HepG2 (cell line): Measurements from ENCODE around the gene C6orf136. TPM values are rescaled to one million over a fixed set of nuclear protein-coding genes. Genes with fewer than 3 reads are reported as not detected.

Experiments
- ATAC-seq: fragments of 200-7000 bp; cut with Tn5 transposase; 3 replicates; pipeline ENCODE4 v1.9.1; 2020; ENCODE audit warnings: mild to moderate bottlenecking, moderate library complexity
- BruUV-seq: library from RNA; stranded (reverse); fragments of 400-500 nt; replicated peaks from 2 replicates; lab custom pipeline; 2021; lab: Mats Ljungman, UMichigan
- CTCF ChIA-PET: fragments of 300-600 bp; formaldehyde crosslinking; extraction: SDS; loops from one replicate; lab custom pipeline; 2021; ENCODE audit warnings: low total read pairs, inconsistent platforms, low intra/inter-chr PET ratio; lab: Yijun Ruan, JAX
- POLR2A ChIA-PET: fragments of 350-600 bp; sonication (Branson Sonifier 250); formaldehyde crosslinking; loops from one replicate; lab custom pipeline; 2020; ENCODE audit warnings: antibody characterized with exemption, inconsistent platforms; lab: Yijun Ruan, JAX
- DNase-seq: peaks from one replicate; pipeline ENCODE4 v3.0.0-alpha.2; 2015; ENCODE audit warnings: low spot score
- FAIRE-seq: peaks from 3 replicates; lab custom pipeline; 2011; peaks lifted over from hg19 to GRCh38; lab: Jason Lieb, UNC
- H2AFZ ChIP-seq: one replicate; pipeline ENCODE4 v1.6.1; 2011; ENCODE audit warnings: low read length, inconsistent platforms
- H3K27ac ChIP-seq: fragments of 300-600 bp; 3 replicates; pipeline ENCODE4 v1.8.0; 2011; ENCODE audit warnings: mixed run types, mild to moderate bottlenecking, mixed read lengths, low read length, inconsistent platforms; ENCODE audit not compliant: insufficient read depth; ENCODE audit errors: extremely low read length
- H3K27me3 ChIP-seq, 2 experiments: fragments of 200-600 bp in 1 of 2; 2 replicates in 1 of 2; 3 replicates in 1 of 2; pipeline versions ENCODE4 v1.6.0 to v1.8.0; 2011; ENCODE audit warnings: low read length in 2 of 2, mild to moderate bottlenecking in 2 of 2, moderate library complexity in 2 of 2, inconsistent platforms in 1 of 2; ENCODE audit not compliant: insufficient read depth in 2 of 2, control insufficient read depth in 1 of 2
- H3K36me3 ChIP-seq, 2 experiments: fragments of 200-600 bp in 1 of 2; replicated peaks in 1 of 2; 2 replicates in 1 of 2; 3 replicates in 1 of 2; pipeline versions ENCODE4 v1.5.1 to v1.8.0; 2011; ENCODE audit warnings: low read length in 2 of 2, inconsistent platforms in 1 of 2; ENCODE audit not compliant: insufficient read depth in 2 of 2, control insufficient read depth in 1 of 2
- H3K4me1 ChIP-seq: 2 replicates; pipeline ENCODE4 v1.5.1; 2012; ENCODE audit warnings: low read length, inconsistent platforms; ENCODE audit not compliant: insufficient read depth
- H3K4me2 ChIP-seq: 2 replicates; pipeline ENCODE4 v1.6.0; 2011; ENCODE audit warnings: low read depth, low read length, inconsistent platforms
- H3K4me3 ChIP-seq, 3 experiments: fragments of 200-600 bp in 1 of 3; sonication (generic), shearing (Covaris generic) in 1 of 3; replicated peaks in 1 of 3; 2 replicates each; pipeline ENCODE4 v1.5.1; 2011 to 2016; ENCODE audit warnings: low read length in 3 of 3, inconsistent platforms in 2 of 3, low read depth in 2 of 3, mild to moderate bottlenecking in 2 of 3, control low read depth in 1 of 3, mixed read lengths in 1 of 3; ENCODE audit not compliant: insufficient read depth in 1 of 3
- H3K79me2 ChIP-seq: one replicate; pipeline ENCODE4 v1.6.1; 2011; ENCODE audit warnings: low read length, inconsistent platforms; ENCODE audit not compliant: insufficient read depth
- H3K9ac ChIP-seq: 2 replicates; pipeline ENCODE4 v1.6.0; 2011; ENCODE audit warnings: mild to moderate bottlenecking, low read depth, low read length, inconsistent platforms; ENCODE audit not compliant: insufficient read depth
- H3K9me3 ChIP-seq: 2 replicates; pipeline ENCODE4 v1.5.1; 2012; ENCODE audit warnings: mild to moderate bottlenecking, low read length
- H4K20me1 ChIP-seq: 2 replicates; pipeline ENCODE4 v1.6.0; 2011; ENCODE audit warnings: inconsistent platforms, mild to moderate bottlenecking, low read length, moderate library complexity; ENCODE audit not compliant: insufficient read depth
- HOXA5 ChIP-seq: sonication (generic); formaldehyde crosslinking; IDR thresholded peaks from 2 replicates; pipeline ENCODE4 v1.4.0; 2020; ENCODE audit warnings: missing genetic modification reagents
- MTA1 ChIP-seq: sonication (generic); formaldehyde crosslinking; IDR thresholded peaks from 2 replicates; pipeline ENCODE4 v1.4.0; 2020; ENCODE audit warnings: missing genetic modification reagents, mild to moderate bottlenecking, borderline replicate concordance
- PITX1 ChIP-seq: sonication (generic); formaldehyde crosslinking; IDR thresholded peaks from 2 replicates; pipeline ENCODE4 v1.5.1; 2020; ENCODE audit warnings: mild to moderate bottlenecking, missing genetic modification reagents
- PLRG1 ChIP-seq: fragments of 450-650 bp; conservative IDR thresholded peaks from 2 replicates; pipeline ENCODE4 v1.6.1; 2016
- REPIN1 ChIP-seq: sonication (generic); formaldehyde crosslinking; IDR thresholded peaks from 2 replicates; pipeline ENCODE4 v1.8.0; 2022; ENCODE audit warnings: missing genetic modification reagents, low read depth, mild to moderate bottlenecking, borderline replicate concordance
- SYNCRIP ChIP-seq: fragments of 200-400 bp; formaldehyde crosslinking; IDR thresholded peaks from 2 replicates; pipeline ENCODE4 v1.6.1; 2018; ENCODE audit warnings: mild to moderate bottlenecking, low read depth, low read length; ENCODE audit not compliant: insufficient read depth
- TOPORS ChIP-seq: sonication (generic); formaldehyde crosslinking; IDR thresholded peaks from 2 replicates; pipeline ENCODE4 v1.8.0; 2023; ENCODE audit warnings: mild to moderate bottlenecking, missing genetic modification reagents
- TSC22D2 ChIP-seq: sonication (generic); formaldehyde crosslinking; IDR thresholded peaks from 2 replicates; pipeline ENCODE4 v1.5.1; 2020; ENCODE audit warnings: missing genetic modification reagents, mild to moderate bottlenecking, borderline replicate concordance
- ZNF12 ChIP-seq: sonication (generic); formaldehyde crosslinking; IDR thresholded peaks from 2 replicates; pipeline ENCODE4 v1.5.0; 2020; ENCODE audit warnings: missing genetic modification reagents
- ZNF17 ChIP-seq: sonication (generic); formaldehyde crosslinking; IDR thresholded peaks from 2 replicates; pipeline ENCODE4 v1.5.0; 2020; ENCODE audit warnings: mild to moderate bottlenecking, missing genetic modification reagents
- ZNF337 ChIP-seq: sonication (generic); formaldehyde crosslinking; IDR thresholded peaks from 2 replicates; pipeline ENCODE4 v1.5.1; 2020; ENCODE audit warnings: missing genetic modification reagents, low read depth, mild to moderate bottlenecking, borderline replicate concordance
- ZNF577 ChIP-seq: sonication (generic); formaldehyde crosslinking; IDR thresholded peaks from 2 replicates; pipeline ENCODE4 v1.4.0; 2020; ENCODE audit warnings: mild to moderate bottlenecking, low read depth, missing genetic modification reagents, borderline replicate concordance
- ZNF703 ChIP-seq: sonication (generic); formaldehyde crosslinking; IDR thresholded peaks from 2 replicates; pipeline ENCODE4 v1.5.1; 2020; ENCODE audit warnings: missing genetic modification reagents, mild to moderate bottlenecking, moderate library complexity, borderline replicate concordance
- WGBS: methylation state at CpG from one replicate; pipeline ENCODE4 v1.1.6; 2017; ENCODE audit warnings: low lambda C conversion rate; 5-methylcytosine and 5-hydroxymethylcytosine counted together
- in situ Hi-C: cut with HindIII; loops from 2 replicates; pipeline ENCODE4 v1.10.0; 2017; ENCODE audit warnings: low pct_unique_long_range_greater_than_20kb; ENCODE audit not compliant: extremely low pct_ligation_motif_present
- intact Hi-C: fragments of 100-400 bp; cut with micrococcal nuclease; formaldehyde crosslinking; loops from one replicate; pipeline ENCODE4 v1.10.0; 2022; ENCODE audit not compliant: unreplicated experiment
- polyA plus RNA-seq, 8 experiments: library from polyadenylated mRNA; depleted of rRNA in 3 of 8; stranded (reverse) in 7 of 8; unstranded in 1 of 8; fragments of >200 nt; fragmentation: Illumina TruSeq in 4 of 8; extraction: Trizol in 4 of 8; gene quantifications; 2 replicates each; pipeline versions ENCODE4 v1.2.1 to v1.2.3, GENCODE V29; 2011 to 2016; ENCODE audit warnings: low read depth in 4 of 8, missing spikeins in 1 of 8, mixed read lengths in 1 of 8; ENCODE audit not compliant: insufficient read depth in 1 of 8
- total RNA-seq, 5 experiments: library from RNA; depleted of rRNA; stranded (reverse); fragments of >200 nt; fragmentation: Illumina TruSeq; extraction: Trizol; gene quantifications; 2 replicates each; pipeline ENCODE4 v1.2.3, GENCODE V29; 2016; ENCODE audit warnings: low read depth in 1 of 5
- TF ChIP-seq, protein P1 (sequence below): sonication (generic); formaldehyde crosslinking; IDR thresholded peaks from 2 replicates; pipeline ENCODE4 v1.4.0; 2020; ENCODE audit warnings: mild to moderate bottlenecking, missing genetic modification reagents

C6orf136 gene
- total and polyA plus RNA-seq, 2 of the 13 experiments (the other 11 are each of a cell fraction or from before 2014, with no cell fraction given) = 12.0 to 26.2 TPM

GRCh38 chr6:30676660-30677285, 29.8 kb downstream of the C6orf136 start:
- peaks cover 4% of the 10 kb centered on the region; the same call in 1 of the 2 replicates for H4K20me1 ChIP-seq
- in situ Hi-C loops = loop anchor here (5.0 to 25.0 kb wide), 2 partner anchors 46 to 411 kb away; partner anchors contain the start of gene TUBB
- 93% methylated on average over 10 of the region's 10 CpGs for WGBS

GRCh38 chr6:30678964-30679726, 32.2 kb downstream of the C6orf136 start:
- Histone ChIP-seq H4K20me1 (no peaks in the 10 kb centered on the region), H3K36me3 (0 out of 5 replicates have a peak, but pooled peaks cover 0 to 1% of the 10 kb centered on the region in 2 experiments), H3K9ac (peak overlapping the region; percentile 33; the same call in 1 of the 2 replicates), H3K4me1 (peaks cover 41% of the 10 kb centered on the region), H2AFZ (no peak overlapping the region), H3K27me3 (no peaks in the 10 kb centered on the region), H3K4me3 (peak overlapping the region; percentile 43 to 66 (median 44)), H3K4me2 (peak overlapping the region; percentile 88), H3K27ac (peak overlapping the region; percentile 32), H3K79me2 (no peaks in the 10 kb centered on the region), H3K9me3 (no peaks in the 10 kb centered on the region)
- ATAC-seq = peak; percentile 93
- peak; percentile 83 for DNase-seq
- in situ Hi-C loops = loop anchor here (5.0 to 25.0 kb wide), 2 partner anchors 43 to 408 kb away; partner anchors contain the start of gene TUBB
- 5% methylated on average over 24 of the region's 31 CpGs for WGBS
- intact Hi-C loops = loop anchor here (1.0 to 10.0 kb wide), 6 partner anchors 38 to 198 kb away; partner anchors contain the start of genes FLOT1 and MDC1
- BruUV-seq = no TSS peak
- peak; percentile 77 for FAIRE-seq
- POLR2A ChIA-PET = interaction anchor here (0.6 to 4.7 kb wide), 16 partner anchors 8 to 206 kb away, joined by 3 to 92 read pairs (median 4); partner anchors contain the start of genes DDR1, IER3, MDC1 and MRPS18B
- CTCF ChIA-PET = interaction anchor here (0.7 to 3.8 kb wide), 7 partner anchors 9 to 198 kb away, joined by 3 to 130 read pairs (median 4); no protein-coding TSS in a partner anchor
- TF ChIP-seq ZNF703 (CRISPR knock-in tag) (no peak), ZNF577 (CRISPR knock-in tag) (no peak), HOXA5 (CRISPR knock-in tag) (0 out of 2 replicates have a peak, but pooled peaks have one; percentile 55), MTA1 (CRISPR knock-in tag) (peak; percentile 83), SYNCRIP (no peak), PITX1 (peak; percentile 84), ZNF12 (peak; percentile 54; the same call in 1 of the 2 replicates), TSC22D2 (CRISPR knock-in tag) (peak; percentile 83; the same call in 1 of the 2 replicates), ZNF337 (CRISPR knock-in tag) (no peak), TOPORS (0 out of 2 replicates have a peak, but pooled peaks have one; percentile 21)
- TF ChIP-seq, protein P1, sequence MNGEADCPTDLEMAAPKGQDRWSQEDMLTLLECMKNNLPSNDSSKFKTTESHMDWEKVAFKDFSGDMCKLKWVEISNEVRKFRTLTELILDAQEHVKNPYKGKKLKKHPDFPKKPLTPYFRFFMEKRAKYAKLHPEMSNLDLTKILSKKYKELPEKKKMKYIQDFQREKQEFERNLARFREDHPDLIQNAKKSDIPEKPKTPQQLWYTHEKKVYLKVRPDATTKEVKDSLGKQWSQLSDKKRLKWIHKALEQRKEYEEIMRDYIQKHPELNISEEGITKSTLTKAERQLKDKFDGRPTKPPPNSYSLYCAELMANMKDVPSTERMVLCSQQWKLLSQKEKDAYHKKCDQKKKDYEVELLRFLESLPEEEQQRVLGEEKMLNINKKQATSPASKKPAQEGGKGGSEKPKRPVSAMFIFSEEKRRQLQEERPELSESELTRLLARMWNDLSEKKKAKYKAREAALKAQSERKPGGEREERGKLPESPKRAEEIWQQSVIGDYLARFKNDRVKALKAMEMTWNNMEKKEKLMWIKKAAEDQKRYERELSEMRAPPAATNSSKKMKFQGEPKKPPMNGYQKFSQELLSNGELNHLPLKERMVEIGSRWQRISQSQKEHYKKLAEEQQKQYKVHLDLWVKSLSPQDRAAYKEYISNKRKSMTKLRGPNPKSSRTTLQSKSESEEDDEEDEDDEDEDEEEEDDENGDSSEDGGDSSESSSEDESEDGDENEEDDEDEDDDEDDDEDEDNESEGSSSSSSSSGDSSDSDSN = peak; percentile 42

More at GRCh38 chr6:30676660-30677285, 29.8 kb downstream of the C6orf136 start:
- FAIRE-seq (no peak), DNase-seq (no peak), ATAC-seq (no peak)
- Histone ChIP-seq H3K9ac (no peak overlapping the region), H2AFZ (no peak overlapping the region), H3K9me3 (no peaks in the 10 kb centered on the region), H3K27ac (no peak overlapping the region), H3K36me3 (0 out of 5 replicates have a peak, but pooled peaks cover 0 to 1% of the 10 kb centered on the region in 2 experiments), H3K4me1 (peaks cover 28% of the 10 kb centered on the region), H3K79me2 (peaks cover 11% of the 10 kb centered on the region), H3K27me3 (no peaks in the 10 kb centered on the region; a peak in 1 of 5 replicates), H3K4me3 (no peak overlapping the region), H3K4me2 (no peak overlapping the region)
- no TSS peak for BruUV-seq
- intact Hi-C loops = loop anchor here (10.0 kb wide), 2 partner anchors 132 to 148 kb away; no protein-coding TSS in a partner anchor
- CTCF ChIA-PET = interaction anchor here (3.8 kb wide), 1 partner anchor 46 kb away, joined by 130 read pairs; no protein-coding TSS in a partner anchor
- TF ChIP-seq PLRG1 (no peak), REPIN1 (CRISPR knock-in tag) (no peak), ZNF17 (CRISPR knock-in tag) (no peak)
- POLR2A ChIA-PET = no interaction called here
